Naive B cell (primary cell): ENCODE data around the gene DNAJB8. TPM values are rescaled to one million over a fixed set of nuclear protein-coding genes. Genes with fewer than 3 reads are reported as not detected.

Experiments used
- ATAC-seq, 2 donors: fragments of 150-1000 bp; cut with Tn5 transposase; 2 replicates each; pipeline ENCODE4 v1.10.0; 2021; ENCODE audit warnings: low read depth in 2 of 2, mild to moderate bottlenecking in 2 of 2, moderate library complexity in 2 of 2
- DNase-seq: peaks from one replicate; pipeline ENCODE4 v3.0.0; 2022
- H3K27ac Mint-ChIP-seq, 6 donors: one replicate each; pipeline ENCODE4 v1.8.0; 2020 to 2022; ENCODE audit warnings: mild to moderate bottlenecking in 6 of 6, mixed read lengths in 6 of 6, moderate library complexity in 5 of 6, inconsistent platforms in 2 of 6
- H3K27me3 Mint-ChIP-seq, 3 donors: one replicate each; pipeline ENCODE4 v1.8.0; 2021 to 2022; ENCODE audit warnings: mixed read lengths in 3 of 3, mild to moderate bottlenecking in 1 of 3
- H3K36me3 Mint-ChIP-seq, 2 donors: one replicate each; pipeline ENCODE4 v1.8.0; 2020 to 2022; ENCODE audit warnings: mixed read lengths in 2 of 2, inconsistent platforms in 1 of 2, mild to moderate bottlenecking in 1 of 2
- H3K4me1 Mint-ChIP-seq, 3 donors: one replicate each; pipeline ENCODE4 v1.8.0; 2020 to 2022; ENCODE audit warnings: mixed read lengths in 3 of 3, inconsistent platforms in 1 of 3, mild to moderate bottlenecking in 1 of 3, moderate library complexity in 1 of 3
- H3K4me3 Mint-ChIP-seq, 8 donors: one replicate each; pipeline ENCODE4 v1.8.0; 2020 to 2022; ENCODE audit warnings: mild to moderate bottlenecking in 8 of 8, mixed read lengths in 8 of 8, moderate library complexity in 8 of 8, inconsistent platforms in 2 of 8
- H3K9me3 Mint-ChIP-seq, 7 donors: one replicate each; pipeline ENCODE4 v1.8.0; 2020 to 2022; ENCODE audit warnings: mixed read lengths in 7 of 7, mild to moderate bottlenecking in 5 of 7, inconsistent platforms in 2 of 7, moderate library complexity in 1 of 7
- polyA plus RNA-seq, 6 donors: library from polyadenylated mRNA; unstranded; fragments of 300-500 nt; fragmentation: Illumina TruSeq; gene quantifications; one replicate each; pipeline ENCODE4 v1.2.3, GENCODE V29; 2021; ENCODE audit warnings: low read depth in 6 of 6

DNAJB8 gene
- polyA plus RNA-seq, 6 donors from 2014 or later, result not detected

- no peak overlapping the region for H3K27ac Mint-ChIP-seq
- DNase-seq (no peak), ATAC-seq (no peak)
- H3K9me3 Mint-ChIP-seq, result peaks cover 0 to 5% (median 0%) of the 10 kb centered on the region in 7 donors
- no peaks in the 10 kb centered on the region for H3K4me1 Mint-ChIP-seq
- H3K4me3 Mint-ChIP-seq, result no peak overlapping the region
- H3K36me3 Mint-ChIP-seq, result no peaks in the 10 kb centered on the region
- no peaks in the 10 kb centered on the region for H3K27me3 Mint-ChIP-seq
Observed at GRCh38 chr3:128420720-128421438, 45.8 kb downstream of the DNAJB8 start.

- H3K36me3 Mint-ChIP-seq, result no peaks in the 10 kb centered on the region
- H3K4me1 Mint-ChIP-seq, result no peaks in the 10 kb centered on the region
- peaks cover 0 to 5% (median 0%) of the 10 kb centered on the region in 7 donors for H3K9me3 Mint-ChIP-seq
- H3K4me3 Mint-ChIP-seq, result no peak overlapping the region
- H3K27ac Mint-ChIP-seq, result no peak overlapping the region
- DNase-seq (no peak), ATAC-seq (no peak)
- no peaks in the 10 kb centered on the region for H3K27me3 Mint-ChIP-seq
Observed at GRCh38 chr3:128420289-128420688, 46.4 kb downstream of the DNAJB8 start.

- H3K27me3 Mint-ChIP-seq, result no peaks in the 10 kb centered on the region
- peaks cover 0 to 5% (median 0%) of the 10 kb centered on the region in 7 donors for H3K9me3 Mint-ChIP-seq
- no peak overlapping the region for H3K4me3 Mint-ChIP-seq
- no peaks in the 10 kb centered on the region for H3K36me3 Mint-ChIP-seq
- H3K4me1 Mint-ChIP-seq, result peaks cover 0 to 4% (median 0%) of the 10 kb centered on the region in 3 donors
- no peak for DNase-seq
- H3K27ac Mint-ChIP-seq, result peak overlapping the region in 1 of 6 donors; percentile 32
- no peak for ATAC-seq
Observed at GRCh38 chr3:128419311-128419710, 47.4 kb downstream of the DNAJB8 start.

DNA sequence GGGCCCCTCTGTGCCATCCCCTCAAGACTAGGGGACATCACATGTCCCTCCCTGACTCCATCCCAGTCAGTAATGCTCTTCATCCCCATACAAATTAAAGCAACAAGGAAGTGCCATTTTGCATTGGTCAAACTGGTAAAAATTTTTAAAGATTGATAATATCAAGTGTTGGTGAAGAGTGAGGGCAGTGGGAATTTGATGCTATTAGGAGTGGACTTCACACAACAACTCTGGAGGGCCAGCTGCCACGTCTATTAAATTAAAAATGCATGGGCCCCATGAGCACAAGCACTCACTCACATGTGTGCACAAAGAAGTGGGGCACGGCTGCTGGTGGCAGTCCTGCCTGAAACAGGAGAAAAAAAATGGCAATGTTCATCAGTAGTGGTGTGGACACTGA, 47.8 kb downstream of the DNAJB8 start:
- ATAC-seq (no peak), DNase-seq (no peak)
- Mint-ChIP-seq H3K27ac (peak overlapping the region in 1 of 6 donors; percentile 15), H3K27me3 (no peaks in the 10 kb centered on the region), H3K4me3 (no peak overlapping the region), H3K9me3 (peaks cover 0 to 5% (median 0%) of the 10 kb centered on the region in 7 donors), H3K4me1 (peaks cover 0 to 5% (median 0%) of the 10 kb centered on the region in 3 donors), H3K36me3 (no peaks in the 10 kb centered on the region)

DNA sequence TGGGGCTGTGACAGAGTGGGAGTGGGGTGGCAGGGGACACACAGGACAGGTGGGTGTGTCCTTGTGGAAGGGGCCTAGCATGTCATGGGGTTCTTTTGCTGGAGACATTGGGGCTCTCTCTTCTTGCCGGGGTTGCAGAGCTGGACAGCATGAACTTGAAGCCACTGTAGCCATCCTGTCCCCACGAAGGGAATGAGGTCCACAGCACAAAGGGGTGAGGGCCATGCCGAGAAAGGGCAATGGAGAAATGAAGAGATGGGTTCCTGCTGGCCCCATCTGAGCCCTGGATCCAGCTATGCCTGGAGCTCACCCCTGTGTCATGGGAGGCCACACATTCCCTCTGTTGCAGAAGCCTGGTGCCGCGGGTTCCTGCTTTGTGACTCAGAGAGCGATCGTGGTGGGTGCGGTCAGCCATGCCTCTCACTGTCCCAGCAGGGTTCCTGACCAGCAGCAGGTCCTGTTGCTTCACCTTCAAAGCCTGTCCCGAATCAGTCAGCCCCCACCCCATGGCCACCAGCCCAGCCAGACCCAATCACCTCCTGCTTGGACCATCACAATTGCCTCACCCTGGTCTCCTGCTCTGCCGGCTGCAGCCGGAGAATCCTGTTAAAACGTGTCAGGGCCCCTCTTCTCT, 50.0 kb downstream of the DNAJB8 start:
- no peak for ATAC-seq
- DNase-seq, result no peak
- H3K27me3 Mint-ChIP-seq, result no peaks in the 10 kb centered on the region
- H3K4me1 Mint-ChIP-seq, result peaks cover 0 to 5% (median 0%) of the 10 kb centered on the region in 3 donors
- no peak overlapping the region for H3K4me3 Mint-ChIP-seq
- H3K27ac Mint-ChIP-seq, result no peak overlapping the region
- no peaks in the 10 kb centered on the region for H3K36me3 Mint-ChIP-seq
- peaks cover 0 to 5% (median 0%) of the 10 kb centered on the region in 7 donors for H3K9me3 Mint-ChIP-seq

DNA sequence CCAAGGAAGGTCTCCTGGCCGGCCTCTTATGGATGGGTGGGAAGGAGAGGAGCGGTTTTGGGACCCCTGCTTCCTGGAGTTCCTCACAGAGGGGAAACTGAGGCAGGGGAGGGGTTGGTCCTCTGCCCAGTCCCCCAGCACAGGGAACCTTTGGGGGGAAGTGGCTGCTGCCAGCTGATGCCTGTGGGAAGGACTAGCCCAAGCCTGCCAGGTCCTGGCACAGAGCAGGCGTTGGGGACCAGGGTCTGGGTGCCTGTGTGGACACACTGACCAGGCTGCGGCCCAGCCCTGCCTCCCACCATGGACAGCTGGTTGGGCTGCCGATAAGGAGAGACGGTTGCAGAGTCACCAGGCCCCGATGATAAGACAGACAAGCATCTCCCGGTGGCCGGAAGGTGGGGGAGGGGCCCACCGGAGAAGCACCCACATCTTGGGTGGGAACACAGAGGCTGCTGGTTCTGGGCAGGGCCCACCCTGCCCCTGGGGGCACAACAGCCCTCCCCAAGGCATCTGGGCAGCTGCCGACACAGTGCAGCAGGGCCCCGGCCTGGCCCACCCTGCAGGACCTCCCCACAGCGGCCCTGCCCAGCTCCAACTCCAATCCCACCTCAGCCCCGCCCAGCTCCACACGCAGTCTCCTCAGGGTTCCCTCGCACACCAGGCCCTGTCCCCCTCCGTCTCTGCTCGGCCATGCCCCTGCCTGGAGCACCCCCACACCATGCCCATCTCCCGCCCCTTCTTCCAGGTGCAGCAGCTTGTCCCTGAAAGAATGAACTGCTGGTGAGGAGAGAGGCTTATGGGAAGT, 50.7 kb downstream of the DNAJB8 start:
- H3K4me3 Mint-ChIP-seq, result no peak overlapping the region
- no peak for DNase-seq
- no peaks in the 10 kb centered on the region for H3K36me3 Mint-ChIP-seq
- no peaks in the 10 kb centered on the region for H3K27me3 Mint-ChIP-seq
- peaks cover 0 to 5% (median 0%) of the 10 kb centered on the region in 7 donors for H3K9me3 Mint-ChIP-seq
- no peak for ATAC-seq
- peaks cover 0 to 5% (median 0%) of the 10 kb centered on the region in 3 donors for H3K4me1 Mint-ChIP-seq
- peak overlapping the region in 1 of 6 donors; percentile 57 for H3K27ac Mint-ChIP-seq

DNA sequence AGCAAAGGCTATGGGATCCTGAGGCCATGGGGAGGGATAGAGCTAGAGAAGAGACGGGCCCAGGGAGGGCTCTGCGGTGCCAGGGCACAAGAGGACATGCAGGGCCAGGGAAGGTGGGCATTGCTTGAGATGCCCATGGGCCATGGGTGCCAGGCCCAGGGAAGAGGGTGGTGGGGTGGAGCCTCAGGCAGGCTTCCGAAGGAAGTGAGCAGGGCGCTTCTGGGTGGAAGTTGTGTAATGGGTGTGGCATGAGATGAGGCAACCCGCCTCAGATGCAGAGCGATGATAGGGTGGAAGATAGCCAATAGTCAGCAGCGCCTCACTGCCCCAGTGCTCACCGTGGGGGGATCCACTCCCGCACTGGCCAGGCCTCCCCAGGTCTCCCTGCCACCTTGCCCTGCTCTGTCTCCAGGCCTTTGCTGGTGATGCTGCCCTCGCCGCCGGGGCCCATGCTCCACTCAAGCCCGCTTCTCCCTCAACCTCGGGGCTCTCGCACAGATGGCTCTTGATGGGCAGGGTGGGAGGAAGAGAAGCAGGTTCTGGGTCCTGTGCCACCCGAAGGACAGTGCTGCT, 51.4 kb downstream of the DNAJB8 start:
- DNase-seq, result no peak
- Mint-ChIP-seq H3K9me3 (peaks cover 0 to 5% (median 0%) of the 10 kb centered on the region in 7 donors), H3K27ac (peak overlapping the region in 1 of 6 donors; percentile 72), H3K4me1 (peaks cover 0 to 5% (median 0%) of the 10 kb centered on the region in 3 donors), H3K4me3 (no peak overlapping the region), H3K36me3 (no peaks in the 10 kb centered on the region), H3K27me3 (no peaks in the 10 kb centered on the region)
- no peak for ATAC-seq

- ATAC-seq (no peak), DNase-seq (no peak)
- H3K27ac Mint-ChIP-seq, result no peak overlapping the region
- no peaks in the 10 kb centered on the region for H3K36me3 Mint-ChIP-seq
- no peak overlapping the region for H3K4me3 Mint-ChIP-seq
- peaks cover 0 to 1% (median 0%) of the 10 kb centered on the region in 7 donors for H3K9me3 Mint-ChIP-seq
- no peaks in the 10 kb centered on the region for H3K27me3 Mint-ChIP-seq
- peaks cover 0 to 5% (median under 1%) of the 10 kb centered on the region in 3 donors for H3K4me1 Mint-ChIP-seq
Observed at GRCh38 chr3:128413413-128414205, 53.1 kb downstream of the DNAJB8 start.

DNA sequence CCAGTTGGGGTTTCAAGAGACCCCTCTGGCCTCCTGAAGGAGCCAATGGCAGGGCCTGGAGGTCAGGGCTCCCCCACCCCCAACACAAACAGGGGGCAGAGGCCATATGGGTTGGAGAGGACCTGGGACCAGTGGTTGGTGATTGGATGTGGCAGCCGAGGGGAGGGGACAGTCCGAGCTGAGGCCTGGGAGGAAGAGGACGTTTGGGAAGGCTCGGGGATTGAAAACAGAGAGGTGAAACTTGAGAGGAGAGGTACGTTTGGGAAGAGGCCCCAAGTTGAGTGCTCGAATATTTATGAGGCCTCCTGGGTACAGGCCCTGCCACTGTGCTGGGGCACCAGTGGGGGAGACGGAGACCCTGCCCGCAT, 53.7 kb downstream of the DNAJB8 start:
- Mint-ChIP-seq H3K27me3 (no peaks in the 10 kb centered on the region), H3K27ac (no peak overlapping the region), H3K36me3 (no peaks in the 10 kb centered on the region), H3K9me3 (no peaks in the 10 kb centered on the region), H3K4me1 (peaks cover 0 to 5% (median 5%) of the 10 kb centered on the region in 3 donors), H3K4me3 (no peak overlapping the region)
- ATAC-seq (no peak), DNase-seq (no peak)

Other genes starting within 250 kb of the DNAJB8 start
- under 1 TPM in 3 of 6 donors, not detected in 3; 0.21 to 0.49 (median 0.28) TPM for gene GATA2, start 26.3 kb upstream of the DNAJB8 start, polyA plus RNA-seq
- 100 to 1,000 TPM; 176 to 255 (median 193) TPM for gene RPN1, start 183.9 kb upstream of the DNAJB8 start, polyA plus RNA-seq